Stimulated activated CD8-positive, alpha-beta memory T cell treated with anti-CD3 and anti-CD28 coated beads, Interleukin-7, amount 100 ng/mL, for 1 hour (primary cell): ENCODE results near the gene BLID.

Experiments used
- DNase-seq, 2 donors: peaks; one replicate each; pipeline ENCODE4 v3.0.0-alpha.2; 2020; ENCODE audit warnings: low read depth in 2 of 2

The BLID gene

GRCh38 chr11:122105044-122105758 is 10.8 kb downstream of the BLID start:
- no peak for DNase-seq

- DNase-seq: no peak
Observed at GRCh38 chr11:122104341-122104740, 11.7 kb downstream of the BLID start.

- no peak for DNase-seq
Observed at GRCh38 chr11:122103726-122104125, 12.3 kb downstream of the BLID start.

DNA sequence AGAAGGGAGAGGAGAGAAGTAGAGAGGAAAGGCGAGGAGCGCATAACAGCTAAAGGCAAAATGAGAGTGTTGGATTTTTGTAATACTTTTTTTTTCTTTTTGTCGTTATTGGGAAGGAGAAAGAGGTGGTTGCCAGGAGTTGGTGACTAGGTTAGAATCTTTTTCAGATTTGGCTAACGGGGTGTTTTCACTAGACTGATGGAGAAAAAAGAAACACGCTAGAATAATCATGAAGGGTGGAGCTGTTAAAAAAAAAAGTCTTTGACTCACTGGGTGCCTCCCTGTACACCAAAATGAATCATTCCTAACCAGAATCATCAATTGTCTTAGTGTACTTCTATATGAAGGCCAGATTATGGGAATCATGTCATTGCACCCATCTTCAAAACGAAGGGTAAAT is 12.7 kb downstream of the BLID start:
- DNase-seq: no peak

DNA sequence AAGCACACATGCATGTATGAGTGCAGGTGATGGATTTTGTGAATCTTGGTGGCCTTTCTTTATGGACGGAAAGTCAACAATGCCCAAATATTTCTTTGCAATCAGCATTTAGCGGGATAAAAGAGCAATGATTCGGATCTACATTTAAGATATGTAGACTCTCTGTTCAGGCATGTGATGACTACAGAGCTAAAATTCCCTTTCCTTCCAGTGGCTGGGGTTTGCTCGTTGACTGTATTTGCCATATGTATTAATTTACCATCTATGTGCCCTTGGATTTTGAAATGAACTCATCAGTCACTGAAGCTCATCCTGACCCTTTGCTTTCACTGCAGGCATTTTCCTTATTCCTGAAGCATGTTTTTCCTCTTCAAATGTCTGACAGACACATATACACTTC is 13.6 kb downstream of the BLID start:
- DNase-seq: no peak

DNA sequence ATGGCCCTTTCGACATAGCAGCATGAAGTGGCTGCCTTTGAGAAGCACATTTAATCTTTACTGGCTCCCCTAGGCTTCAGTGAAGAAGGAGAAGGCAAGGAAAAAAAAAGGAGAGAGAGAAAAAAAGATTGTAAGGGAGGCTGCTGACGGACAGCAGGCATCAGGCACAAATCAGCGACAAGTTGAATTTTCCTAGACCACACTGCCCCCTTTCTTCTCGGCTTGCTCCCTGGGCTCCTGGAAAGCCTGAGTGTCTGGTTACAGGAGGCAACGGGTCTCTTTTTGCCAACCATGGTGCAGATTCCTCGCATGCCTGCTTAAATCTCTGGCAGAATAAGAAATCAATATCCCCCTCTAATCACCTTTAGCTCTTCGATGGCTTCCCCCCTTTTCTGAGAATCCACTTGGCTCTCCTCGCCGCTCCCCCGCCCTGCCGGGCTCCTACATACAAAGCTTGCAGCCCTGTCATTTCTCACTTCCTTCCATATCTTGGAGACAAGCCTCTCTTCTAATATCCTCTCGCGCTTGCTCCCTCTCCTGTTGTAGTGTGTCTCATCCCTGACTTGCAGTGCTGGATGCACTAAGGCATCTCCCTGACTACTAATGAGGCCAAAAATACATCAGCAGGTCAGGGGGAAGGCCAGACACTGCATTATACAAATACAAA is 14.3 kb downstream of the BLID start:
- DNase-seq: no peak

GRCh38 chr11:122100756-122101080 is 15.3 kb downstream of the BLID start:
- no peak for DNase-seq

GRCh38 chr11:122100037-122100755 is 15.8 kb downstream of the BLID start:
- DNase-seq: no peak

DNA sequence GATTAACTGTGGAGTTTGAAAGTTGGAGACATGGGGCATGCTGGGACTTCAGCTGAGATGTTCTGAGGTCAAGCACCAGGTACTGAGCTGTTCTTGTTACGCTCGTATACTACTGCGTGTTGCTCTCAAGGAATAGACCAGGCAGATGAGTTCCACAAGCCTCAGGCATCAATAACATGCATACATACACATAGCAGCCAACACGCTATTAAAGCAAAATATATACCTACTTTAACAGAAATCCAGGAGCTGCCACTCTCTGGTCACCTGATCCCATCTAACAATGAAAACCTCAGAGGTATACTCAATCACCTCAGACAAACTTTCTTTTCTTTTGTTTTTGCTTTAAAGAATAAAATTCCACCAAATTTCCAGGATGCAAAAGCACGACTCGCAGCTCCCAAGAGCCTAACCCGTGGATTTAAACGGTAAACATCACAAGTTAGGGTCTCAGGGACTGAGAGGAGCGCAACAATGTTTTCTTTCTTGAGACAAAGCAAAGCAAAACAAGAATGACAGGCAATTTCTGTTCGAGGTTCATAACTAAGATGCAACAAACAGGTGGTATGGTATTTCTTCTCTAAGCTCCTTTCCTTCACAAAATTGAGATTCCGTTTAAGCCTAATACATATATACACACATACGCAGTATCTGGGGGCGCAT is 16.5 kb downstream of the BLID start:
- DNase-seq: no peak

DNA sequence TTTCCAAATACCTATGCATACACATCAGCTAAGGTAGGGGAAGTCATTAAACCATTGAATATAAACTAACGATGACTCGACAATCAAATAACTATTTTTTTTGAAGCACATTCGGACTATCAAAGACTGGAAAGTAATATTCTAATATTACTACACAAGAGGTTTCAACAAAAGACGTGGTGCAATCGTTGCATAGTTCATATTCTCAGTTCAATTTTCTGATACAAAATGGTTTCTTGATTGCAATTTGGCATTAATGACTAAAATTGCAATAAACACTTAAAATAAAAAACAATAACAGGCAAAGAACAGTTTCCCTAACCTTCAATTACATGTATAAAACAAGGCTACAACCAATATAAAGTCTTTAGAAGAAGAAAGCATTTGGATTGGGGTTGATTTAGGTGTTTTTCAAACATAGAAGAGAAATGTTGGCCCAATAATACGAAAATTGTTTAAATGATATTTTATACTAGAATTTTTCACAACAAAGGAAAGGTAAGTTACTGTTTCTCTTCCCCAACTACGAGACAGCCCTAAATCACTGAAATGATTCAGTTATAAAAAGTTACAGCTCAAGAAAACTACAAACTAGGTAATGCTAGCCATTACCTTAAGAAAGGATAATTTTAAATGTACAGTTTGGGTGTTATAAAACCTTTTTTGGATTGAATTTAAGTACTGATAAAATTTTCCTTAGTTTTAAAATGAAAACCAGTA is 17.6 kb downstream of the BLID start:
- no peak for DNase-seq

DNA sequence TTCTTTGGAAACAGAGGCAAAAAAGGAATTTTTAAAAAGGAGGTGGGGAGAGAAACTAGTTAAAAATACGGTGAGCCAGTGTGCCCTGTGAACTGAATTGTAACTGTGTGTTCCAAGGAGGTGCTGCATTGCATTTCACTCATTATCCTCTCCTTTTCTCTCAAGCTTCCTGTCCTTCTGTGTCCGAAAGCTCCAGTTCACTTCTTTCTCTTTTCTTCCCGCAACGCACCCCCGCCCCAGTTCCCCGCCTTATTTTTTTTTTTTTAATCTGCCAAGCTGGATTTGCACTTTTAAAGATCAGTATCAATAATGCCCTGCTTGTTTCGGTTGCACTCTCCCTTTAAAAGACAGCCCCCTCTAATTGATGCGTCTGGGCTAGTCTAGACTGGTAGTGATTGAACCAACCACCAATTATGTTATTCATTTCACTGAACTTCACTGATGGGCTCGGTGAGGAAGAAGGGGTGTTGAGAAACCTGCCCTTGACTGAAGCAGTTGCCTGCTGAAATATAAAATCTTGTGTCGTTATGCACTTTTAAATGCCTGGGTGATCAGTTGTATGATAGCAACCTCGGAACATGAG is 18.5 kb downstream of the BLID start:
- no peak for DNase-seq

DNA sequence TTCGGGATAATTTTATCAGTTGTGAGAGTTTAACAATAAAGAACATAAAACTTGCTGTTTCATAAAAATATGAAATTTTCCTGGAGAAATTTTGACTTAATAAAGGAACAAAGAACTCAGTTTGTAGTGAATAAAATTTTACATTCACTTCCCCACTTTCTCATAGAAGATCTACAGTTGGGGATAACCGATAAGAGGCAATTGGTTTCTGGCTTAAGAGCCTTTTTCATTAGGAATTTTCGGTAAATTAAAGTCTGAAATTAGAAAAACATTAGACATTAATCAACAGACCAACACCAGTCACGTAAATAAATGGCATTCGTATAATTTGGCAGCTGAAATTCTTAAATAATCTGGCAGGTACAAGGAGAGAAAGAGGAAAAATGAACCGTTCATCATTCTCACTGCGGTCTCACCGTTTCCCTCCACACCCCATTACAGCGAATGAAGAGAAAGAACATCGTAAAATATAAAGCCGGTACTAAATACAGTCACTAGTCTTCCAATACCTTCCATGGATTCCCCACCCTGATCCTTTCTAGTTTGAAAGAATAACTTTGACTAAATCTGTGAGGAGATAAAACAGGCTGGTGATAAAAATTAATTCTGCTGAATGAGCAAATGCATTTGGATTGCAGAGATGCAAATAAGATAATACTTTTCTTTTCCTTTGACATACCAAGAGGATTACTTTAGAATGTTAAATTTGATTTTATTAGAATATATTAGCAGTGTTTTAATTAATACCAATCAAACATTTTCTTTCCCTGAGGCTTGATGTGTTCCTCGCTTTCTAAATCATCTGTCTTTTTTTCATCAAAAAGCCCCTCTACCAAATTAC is 19.5 kb downstream of the BLID start:
- no peak for DNase-seq

- DNase-seq: no peak
Observed at GRCh38 chr11:122095681-122096262, 20.2 kb downstream of the BLID start.

GRCh38 chr11:122094836-122095235 is 21.2 kb downstream of the BLID start:
- DNase-seq: no peak

GRCh38 chr11:122093731-122094275 is 22.2 kb downstream of the BLID start:
- DNase-seq: no peak

DNA sequence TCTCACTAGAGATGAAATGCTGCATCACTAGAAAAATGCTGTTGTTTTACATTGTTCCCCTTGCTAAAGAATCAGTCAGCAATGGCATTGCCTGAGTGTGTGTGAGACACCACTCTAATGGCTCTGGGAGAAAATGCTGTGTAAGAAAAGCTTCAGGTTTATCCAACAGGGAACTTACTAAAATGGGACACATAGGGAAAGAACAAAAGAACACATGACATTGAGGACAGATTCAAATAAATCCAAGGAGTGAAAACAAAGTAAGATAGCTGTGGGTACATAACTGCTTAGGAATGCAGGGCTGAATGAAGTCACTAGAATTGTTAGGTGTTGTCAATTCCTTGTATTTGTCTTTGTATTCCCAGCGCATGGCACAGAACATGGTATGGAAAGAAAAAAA is 24.2 kb downstream of the BLID start:
- no peak for DNase-seq

DNA sequence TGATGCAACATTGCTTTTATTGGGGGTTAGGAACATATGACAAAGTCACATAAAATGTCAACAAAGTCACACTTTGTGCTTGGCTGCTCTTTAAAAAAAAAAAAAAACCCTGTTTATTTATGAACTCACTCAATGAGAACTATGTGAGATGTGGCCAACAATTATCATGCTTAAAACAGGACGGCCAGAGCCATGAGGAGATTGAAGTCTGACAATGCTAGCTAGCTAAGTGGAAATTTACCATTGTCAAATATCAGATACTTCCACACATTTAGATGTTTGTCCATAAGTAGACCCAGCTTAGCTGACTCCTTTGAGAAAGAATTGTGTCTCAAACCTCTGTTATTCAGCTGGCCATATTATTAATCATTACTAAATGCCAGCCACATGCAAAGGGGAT is 26.9 kb downstream of the BLID start:
- no peak for DNase-seq

GRCh38 chr11:122085712-122086111 is 30.3 kb downstream of the BLID start:
- DNase-seq: no peak

DNA sequence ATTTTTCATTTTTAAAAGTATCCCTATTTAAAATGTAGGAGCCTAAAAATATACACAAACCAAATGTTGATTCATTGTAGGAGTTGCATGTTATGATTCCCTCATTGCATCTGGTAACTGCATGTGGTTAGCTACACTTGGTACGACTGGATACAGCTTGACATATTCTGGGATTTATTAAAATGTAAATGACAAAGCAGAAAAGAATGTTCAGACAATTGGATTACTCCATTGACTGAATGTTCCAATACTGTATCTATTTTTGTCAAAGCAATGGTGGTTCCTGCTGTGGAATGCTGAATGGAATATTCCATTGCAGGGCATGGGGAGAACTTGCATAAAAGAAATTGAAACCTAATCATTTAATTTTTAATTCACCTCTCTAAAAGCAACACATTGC is 30.8 kb downstream of the BLID start:
- DNase-seq: no peak

DNA sequence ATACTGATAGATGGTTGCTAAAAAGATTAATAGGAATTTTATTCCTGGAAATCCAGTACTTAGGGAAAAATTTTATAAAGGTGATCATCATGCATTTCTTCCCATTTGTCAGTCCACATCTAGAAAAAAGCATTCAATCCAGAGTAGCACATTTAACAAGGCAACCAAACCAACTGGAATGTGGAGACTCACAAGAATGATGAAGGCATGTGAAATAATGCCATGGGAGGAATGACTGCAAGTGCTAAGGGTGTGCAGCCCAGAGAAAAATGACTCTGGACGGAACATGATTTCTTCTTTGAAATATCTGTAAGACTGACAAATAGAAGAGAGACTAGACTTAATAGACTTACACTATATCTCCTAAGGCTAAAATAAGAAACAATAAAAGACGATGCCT is 33.8 kb downstream of the BLID start:
- no peak for DNase-seq
